DMS 273 (cell line): ENCODE results near the gene UNK.
"Not testable (repeated sequence)": the region's sequence is repeated elsewhere in the genome, so short reads cannot be mapped to it uniquely, and the experiment has no call there.

ENCODE experiments used
- DNase-seq: peaks from one replicate; lab custom pipeline; 2025; ENCODE audit not compliant: unreplicated experiment; lab: John Stamatoyannopoulos, UW

The UNK gene

DNA sequence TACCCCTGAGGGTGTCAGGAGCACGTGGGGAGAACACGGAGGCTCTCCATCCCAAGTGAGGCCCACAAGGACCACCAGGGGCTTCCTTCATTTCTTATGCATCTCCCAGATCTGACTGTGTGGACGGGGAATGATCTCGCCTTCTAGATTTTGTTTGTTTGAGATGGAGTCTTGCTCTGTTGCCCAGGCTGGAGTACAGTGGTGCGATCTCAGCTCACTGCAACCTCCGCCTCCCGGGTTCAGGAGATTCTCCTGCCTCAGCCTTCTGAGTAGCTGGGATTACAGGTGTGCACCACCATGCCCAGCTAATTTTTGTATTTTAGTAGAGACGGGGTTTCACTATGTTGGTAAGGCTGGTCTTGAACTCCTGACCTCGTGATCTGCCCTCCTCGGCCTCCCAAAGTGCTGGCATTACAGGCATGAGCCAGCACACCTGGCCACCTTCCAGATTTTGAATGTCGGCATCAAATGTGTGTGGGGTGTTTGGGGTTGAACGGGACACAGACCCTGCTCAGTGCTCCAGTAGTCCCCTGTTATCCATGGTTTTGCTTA lies 84.2 kb downstream of the UNK start:
- not testable (repeated sequence) for DNase-seq

DNA sequence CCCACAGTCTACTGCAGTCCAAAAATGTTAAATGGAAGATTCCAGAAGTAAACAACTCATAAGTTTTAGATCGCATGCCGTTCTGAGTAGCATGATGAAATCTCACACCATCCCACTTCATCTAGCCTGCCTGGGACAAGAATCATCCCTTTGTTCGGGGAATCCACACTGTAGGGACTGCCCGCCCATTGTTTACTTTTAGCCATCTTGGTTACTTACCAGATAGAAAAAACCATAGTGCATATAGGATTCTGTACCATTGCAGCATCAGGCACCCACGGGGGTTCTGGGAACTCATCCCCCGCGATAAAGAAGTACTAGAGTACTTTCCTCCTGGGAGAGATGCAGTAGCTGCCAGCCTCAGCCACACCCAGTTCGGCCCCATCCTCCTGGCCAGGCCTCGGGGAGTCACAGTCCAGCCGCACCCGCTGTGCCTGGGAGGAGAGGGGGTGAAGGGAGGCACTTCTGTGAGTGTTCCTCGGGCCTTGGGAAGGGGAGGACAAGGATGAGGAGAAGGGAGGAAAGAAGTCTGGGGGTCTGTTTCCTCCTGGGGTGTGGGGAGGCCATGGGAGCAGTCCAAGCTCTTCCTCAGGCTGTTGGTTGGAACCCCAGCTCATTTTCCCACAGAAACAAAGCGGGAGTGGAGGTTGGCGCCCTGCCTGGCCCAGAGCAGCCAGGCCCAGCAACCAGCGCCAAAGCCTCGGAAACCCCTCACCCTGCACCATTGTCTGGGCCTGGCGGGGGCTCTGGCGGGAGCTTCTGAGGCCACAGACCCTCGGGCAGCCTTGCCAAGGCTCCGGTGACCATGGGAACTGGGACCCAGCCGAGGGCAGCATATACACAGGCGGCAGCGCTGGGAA lies 84.9 kb downstream of the UNK start:
- DNase-seq = no peak

DNA sequence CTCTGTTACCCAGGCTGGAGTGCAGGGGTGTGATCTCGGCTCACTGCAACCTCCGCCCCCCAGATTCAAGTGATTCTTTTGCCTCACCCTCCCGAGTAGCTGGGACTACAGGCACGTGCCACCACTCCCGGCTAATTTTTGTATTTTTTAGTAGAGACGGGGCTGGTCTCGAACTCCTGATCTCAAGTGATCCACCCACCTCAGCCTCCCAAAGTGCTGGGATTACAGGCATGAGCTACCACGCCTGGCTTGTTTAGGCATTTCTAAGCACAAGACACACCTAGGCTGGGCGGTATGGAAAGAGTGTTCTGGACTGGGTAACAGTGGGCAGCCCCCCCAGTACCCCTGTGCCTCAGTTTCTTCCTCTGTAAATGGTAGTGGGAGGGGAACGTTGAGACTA lies 85.6 kb downstream of the UNK start:
- not testable (repeated sequence) for DNase-seq

DNA sequence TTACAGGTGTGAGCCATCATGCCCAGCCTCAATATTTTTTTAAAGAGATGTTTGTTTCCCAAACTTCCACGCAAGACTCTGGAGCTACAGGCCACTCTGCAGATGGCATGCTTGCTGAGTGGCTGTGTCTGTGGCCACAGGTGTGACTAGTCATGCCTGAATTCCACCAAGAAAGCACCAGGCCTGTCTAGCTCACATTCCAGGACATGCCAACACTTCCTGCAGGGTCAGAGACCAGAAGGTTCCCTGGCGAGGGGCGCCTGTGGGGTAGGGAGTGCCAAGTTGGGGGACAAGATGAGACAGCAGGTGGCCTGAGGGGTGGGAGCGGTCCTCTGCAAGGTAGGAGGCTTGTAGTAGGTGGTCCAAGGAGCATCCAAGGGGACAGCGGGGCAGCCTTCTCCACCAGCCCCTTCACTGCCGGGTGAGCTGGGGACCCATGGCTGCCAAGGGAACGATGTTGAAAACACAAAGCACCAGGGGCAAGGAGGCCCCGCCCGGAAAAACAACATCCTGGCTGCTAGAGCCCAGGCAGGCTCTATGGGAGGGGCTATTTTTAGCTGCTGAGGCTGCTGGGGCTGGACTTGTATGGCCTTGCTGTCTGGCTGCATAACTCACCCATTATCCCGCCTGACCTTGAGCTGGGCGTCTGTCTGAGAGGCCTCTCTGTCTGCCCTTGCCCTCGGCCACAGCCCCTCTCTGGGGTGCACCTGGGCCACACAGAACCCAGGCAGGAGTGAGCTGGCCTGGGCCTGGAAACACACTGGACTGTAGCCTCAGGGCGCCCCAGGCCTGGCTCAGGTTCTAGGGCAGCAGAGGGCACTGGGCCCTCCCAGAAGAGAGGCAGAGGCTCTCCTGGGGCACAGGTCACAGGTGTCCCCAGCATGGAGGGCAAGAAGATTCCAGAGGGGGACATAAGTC lies 88.1 kb downstream of the UNK start:
- DNase-seq = peak; percentile 54

DNA sequence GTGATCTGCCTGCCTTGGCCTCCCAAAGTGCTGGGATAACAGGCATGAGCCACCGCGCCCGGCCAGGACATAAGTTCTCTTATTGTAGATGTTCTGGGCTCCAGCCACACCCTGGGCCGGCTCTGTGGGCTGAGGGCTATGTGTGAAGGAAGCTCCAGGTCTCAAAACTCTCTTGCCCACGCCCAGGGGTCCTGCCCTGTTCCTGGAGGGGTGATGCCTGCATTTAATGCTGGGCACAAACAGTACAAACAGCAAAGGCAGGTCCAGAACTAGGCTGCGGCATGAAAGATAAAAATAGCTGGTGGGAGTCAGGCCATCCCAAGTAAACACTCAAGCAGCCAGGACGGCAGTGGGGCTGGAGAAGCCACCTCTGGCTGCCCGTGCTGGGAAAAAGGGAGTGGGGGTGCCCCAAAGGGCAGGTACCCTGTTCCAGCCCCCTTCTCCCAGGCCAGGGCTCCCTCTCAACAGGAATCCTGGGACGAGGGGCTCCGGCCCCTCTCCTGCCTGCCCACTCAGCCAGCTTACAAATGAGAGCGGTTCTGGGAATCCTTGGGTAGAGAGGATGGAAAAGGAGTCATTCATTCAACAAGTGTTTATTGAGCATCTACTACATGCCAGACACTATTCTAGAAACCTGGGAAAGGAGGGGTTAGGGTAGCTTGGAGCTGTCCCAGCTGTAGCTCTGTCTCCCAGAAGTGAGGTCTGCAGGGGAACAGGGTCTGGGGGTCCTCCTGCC lies 89.1 kb downstream of the UNK start:
- no peak for DNase-seq

DNA sequence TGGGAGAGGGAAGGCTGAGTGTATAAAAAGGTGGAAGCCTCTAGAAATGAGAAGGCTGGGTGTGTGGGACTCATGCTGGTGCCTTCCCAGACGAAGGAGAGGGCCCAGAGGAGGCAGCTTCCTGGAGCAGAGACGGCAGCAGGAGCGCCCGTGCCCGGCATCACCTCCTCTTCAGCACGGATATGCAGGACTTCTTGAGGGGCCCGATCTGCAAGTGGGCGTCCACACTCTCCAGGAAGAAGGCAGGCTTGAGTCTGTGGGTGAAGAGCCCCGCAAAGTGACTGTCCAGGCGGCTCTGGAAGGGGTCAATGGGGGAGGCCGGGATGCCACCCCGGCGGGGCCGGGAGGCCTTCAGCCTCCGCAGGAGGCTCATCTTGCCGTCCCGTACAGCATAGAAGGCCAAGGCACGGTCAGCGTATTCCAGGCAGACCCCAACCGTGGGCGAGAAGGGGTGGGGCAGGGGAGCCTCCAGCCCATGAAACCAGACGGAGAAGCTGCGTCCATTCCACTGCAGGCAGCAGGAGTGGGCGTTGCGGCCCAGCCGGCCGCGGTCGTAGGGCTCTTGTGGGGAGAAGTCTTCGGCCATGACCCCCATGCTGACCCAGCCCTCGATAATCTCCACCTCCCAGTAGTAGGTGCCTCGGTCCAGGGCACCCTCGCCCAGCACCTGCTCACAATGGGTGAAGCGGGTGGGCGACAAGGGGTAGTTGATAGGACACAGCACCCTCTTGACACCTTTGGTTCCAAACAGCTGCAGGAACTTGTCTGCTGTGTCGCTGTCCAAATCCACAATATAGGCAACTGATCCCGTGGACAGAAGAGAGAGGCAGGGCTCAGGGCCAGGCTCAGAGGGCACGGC lies 89.9 kb downstream of the UNK start:
- no peak for DNase-seq
